Lower leg skin (tissue), 4 donors: ENCODE measurements around the gene SVIL. TPM values are rescaled to one million over a fixed set of nuclear protein-coding genes. Genes with fewer than 3 reads are reported as not detected.
"Not testable (repeated sequence)": the region's sequence is repeated elsewhere in the genome, so short reads cannot be mapped to it uniquely, and the experiment has no call there.

ENCODE experiments used
- DNase-seq, 2 donors: peaks; one replicate each; pipeline ENCODE4 v3.0.0-alpha.2; 2019; ENCODE audit warnings: low spot score in 2 of 2
- H3K4me3 ChIP-seq: fragments of 200-600 bp; sonication (generic); 2 replicates; pipeline ENCODE4 v1.5.1; 2017; ENCODE audit warnings: mild to moderate bottlenecking, low read depth; ENCODE audit not compliant: poor library complexity, severe bottlenecking
- CTCF ChIP-seq, 3 donors: fragments of 450-650 bp; IDR thresholded peaks; one replicate each; pipeline ENCODE4 v1.5.1; 2016; ENCODE audit warnings: antibody characterized with exemption in 3 of 3, mild to moderate bottlenecking in 3 of 3, moderate library complexity in 2 of 3
- POLR2A ChIP-seq, 2 donors: fragments of 450-650 bp; IDR thresholded peaks; one replicate each; pipeline ENCODE4 v1.6.1; 2016 to 2017; ENCODE audit warnings: antibody characterized with exemption in 2 of 2, mild to moderate bottlenecking in 1 of 2, moderate library complexity in 1 of 2
- WGBS, 2 donors: methylation state at CpG; one replicate each; pipeline ENCODE4 v1.1.5; 2018; 5-methylcytosine and 5-hydroxymethylcytosine counted together
- intact Hi-C: fragments of 100-400 bp; cut with DNase I; formaldehyde crosslinking; loops from one replicate; pipeline ENCODE4 v1.15.0; 2023; ENCODE audit warnings: low total_unique reads
- total RNA-seq, 4 donors: library from RNA; depleted of rRNA; stranded (reverse); fragments of >200 nt; gene quantifications; one replicate each; pipeline ENCODE4 v1.1.0, GENCODE V29; 2016

The SVIL gene
- total RNA-seq, 4 donors from 2014 or later = 49.0 to 91.0 (median 74.4) TPM

- intact Hi-C loops = no loop called here
- DNase-seq = peak in 1 of 2 donors; percentile 81
- H3K4me3 ChIP-seq = no peak overlapping the region
- no peak for TF ChIP-seq CTCF (IDR thresholded peaks at IDR 0.05)
- no peak for TF ChIP-seq POLR2A (IDR thresholded peaks at IDR 0.05)
- WGBS, 2 donors = 78 to 83% methylated on average over 4 of the region's 4 CpGs
Measured at GRCh38 chr10:29631049-29631339, 3.8 kb downstream of the SVIL start.

GRCh38 chr10:29630205-29631048, 4.3 kb downstream of the SVIL start:
- no peak overlapping the region for H3K4me3 ChIP-seq
- TF ChIP-seq POLR2A (IDR thresholded peaks at IDR 0.05) (no peak), CTCF (IDR thresholded peaks at IDR 0.05) (no peak)
- WGBS, 2 donors = 37 to 39% methylated on average over 11 of the region's 11 CpGs
- intact Hi-C loops = no loop called here
- peak in 1 of 2 donors; percentile 58 for DNase-seq

GRCh38 chr10:29628912-29629526, 5.8 kb downstream of the SVIL start:
- intact Hi-C loops = no loop called here
- H3K4me3 ChIP-seq = no peak overlapping the region
- TF ChIP-seq POLR2A (IDR thresholded peaks at IDR 0.05) = no peak
- no peak for TF ChIP-seq CTCF (IDR thresholded peaks at IDR 0.05)
- WGBS, 2 donors = 82 to 83% methylated on average over 12 of the region's 12 CpGs
- DNase-seq = peak in 1 of 2 donors; percentile 76

- DNase-seq = no peak
- no peak overlapping the region for H3K4me3 ChIP-seq
- WGBS, 2 donors = 44 to 50% methylated on average over 5 of the region's 5 CpGs
- no peak for TF ChIP-seq POLR2A (IDR thresholded peaks at IDR 0.05)
- TF ChIP-seq CTCF (IDR thresholded peaks at IDR 0.05) = no peak
- intact Hi-C loops = no loop called here
Measured at GRCh38 chr10:29628311-29628710, 6.5 kb downstream of the SVIL start.

GRCh38 chr10:29627201-29628132, 7.3 kb downstream of the SVIL start:
- TF ChIP-seq POLR2A (IDR thresholded peaks at IDR 0.05) (no peak), CTCF (IDR thresholded peaks at IDR 0.05) (no peak)
- no peak overlapping the region for H3K4me3 ChIP-seq
- DNase-seq = peak in 1 of 2 donors; percentile 83
- WGBS, 2 donors = 56 to 65% methylated on average over 7 of the region's 7 CpGs
- intact Hi-C loops = no loop called here

- WGBS, 2 donors = 91 to 93% methylated on average over 6 of the region's 6 CpGs
- peak in 1 of 2 donors; percentile 48 for DNase-seq
- intact Hi-C loops, H3K4me3 ChIP-seq: not testable (repeated sequence)
Measured at GRCh38 chr10:29624357-29624756, 10.4 kb downstream of the SVIL start.
